Measurements from ENCODE around the gene OR6C2. TPM values are rescaled to one million over a fixed set of nuclear protein-coding genes. Genes with fewer than 3 reads are reported as not detected.
"Not testable (repeated sequence)": the region's sequence is repeated elsewhere in the genome, so short reads cannot be mapped to it uniquely, and the experiment has no call there.

Gene OR6C2
- total RNA-seq, result not detected in 2 replicates
- long read RNA-seq, result 0 reads

GRCh38 chr12:55443776-55444175 lies at the start of gene OR6C2:
TSS of gene OR6C2 (plus strand) at chr12:55444076. CDS start at chr12:55452214, 8,138 bp downstream.
- H3K36me3 Mint-ChIP-seq (ENCODE audit: low read depth), result no peaks in the 10 kb centered on the region
- no peak within 1 kb of the TSS for H3K4me3 Mint-ChIP-seq

GRCh38 chr12:55396326-55396725 lies 47.5 kb upstream of the OR6C2 start:
- no peak overlapping the region for H3K4me3 Mint-ChIP-seq
- no peak for DNase-seq (ENCODE audit: low read depth, low spot score)
- no peak for TF ChIP-seq CTCF (conservative IDR thresholded peaks at IDR 0.05)
- H3K27me3 Mint-ChIP-seq (ENCODE audit: low read depth), result no peaks in the 10 kb centered on the region
- H3K36me3 Mint-ChIP-seq (ENCODE audit: low read depth), result no peaks in the 10 kb centered on the region
- no peak overlapping the region for H3K27ac Mint-ChIP-seq (ENCODE audit: unreplicated experiment)
- no peaks in the 10 kb centered on the region for H3K4me1 Mint-ChIP-seq
- H3K9me3 Mint-ChIP-seq, result no peaks in the 10 kb centered on the region

More at GRCh38 chr12:55443776-55444175, at the start of gene OR6C2:
- TF ChIP-seq CTCF (conservative IDR thresholded peaks at IDR 0.05), result no peak
- Mint-ChIP-seq H3K27ac (ENCODE audit: unreplicated experiment) (no peak within 1 kb of the TSS), H3K4me1 (no peaks in the 10 kb centered on the region), H3K9me3 (peaks cover 11% of the 10 kb centered on the region), H3K27me3 (ENCODE audit: low read depth) (no peaks in the 10 kb centered on the region)
- DNase-seq (ENCODE audit: low read depth, low spot score), result no peak

GRCh38 chr12:55400229-55400628 lies 43.6 kb upstream of the OR6C2 start, which contains the start of gene OR6C65:
TSS of gene OR6C65 (plus strand) at chr12:55400529. CDS start at chr12:55400529, 0 bp downstream.
- no peaks in the 10 kb centered on the region for H3K9me3 Mint-ChIP-seq
- H3K27ac Mint-ChIP-seq (ENCODE audit: unreplicated experiment), result no peak within 1 kb of the TSS
- H3K4me1 Mint-ChIP-seq, result no peaks in the 10 kb centered on the region
- TF ChIP-seq CTCF (conservative IDR thresholded peaks at IDR 0.05), result no peak
- no peak within 1 kb of the TSS for H3K4me3 Mint-ChIP-seq
- DNase-seq (ENCODE audit: low read depth, low spot score), result no peak
- no peaks in the 10 kb centered on the region for H3K27me3 Mint-ChIP-seq (ENCODE audit: low read depth)
- H3K36me3 Mint-ChIP-seq (ENCODE audit: low read depth), result peaks cover 3% of the 10 kb centered on the region

- no peak overlapping the region for H3K27ac Mint-ChIP-seq (ENCODE audit: unreplicated experiment)
- peaks cover 4% of the 10 kb centered on the region for H3K9me3 Mint-ChIP-seq
- DNase-seq (ENCODE audit: low read depth, low spot score), result no peak
- H3K4me3 Mint-ChIP-seq, result no peak overlapping the region
- no peaks in the 10 kb centered on the region for H3K4me1 Mint-ChIP-seq
- no peaks in the 10 kb centered on the region for H3K27me3 Mint-ChIP-seq (ENCODE audit: low read depth)
- peaks cover 6% of the 10 kb centered on the region for H3K36me3 Mint-ChIP-seq (ENCODE audit: low read depth)
- no peak for TF ChIP-seq CTCF (conservative IDR thresholded peaks at IDR 0.05)
These were observed 36.0 kb upstream of the OR6C2 start for GRCh38 chr12:55407866-55408265.

GRCh38 chr12:55409133-55409532 lies 34.7 kb upstream of the OR6C2 start:
- H3K4me3 Mint-ChIP-seq; H3K4me1 Mint-ChIP-seq; H3K36me3 Mint-ChIP-seq (ENCODE audit: low read depth); H3K27me3 Mint-ChIP-seq (ENCODE audit: low read depth); H3K9me3 Mint-ChIP-seq; H3K27ac Mint-ChIP-seq (ENCODE audit: unreplicated experiment); DNase-seq (ENCODE audit: low read depth, low spot score): not testable (repeated sequence)

GRCh38 chr12:55412138-55412537 lies 31.7 kb upstream of the OR6C2 start:
- H3K4me1 Mint-ChIP-seq, result peaks cover 12% of the 10 kb centered on the region
- not testable (repeated sequence) for H3K27ac Mint-ChIP-seq (ENCODE audit: unreplicated experiment)

GRCh38 chr12:55413498-55414388 lies 30.1 kb upstream of the OR6C2 start:
- not testable (repeated sequence) for H3K27me3 Mint-ChIP-seq (ENCODE audit: low read depth); H3K36me3 Mint-ChIP-seq (ENCODE audit: low read depth); H3K27ac Mint-ChIP-seq (ENCODE audit: unreplicated experiment); DNase-seq (ENCODE audit: low read depth, low spot score); H3K9me3 Mint-ChIP-seq; H3K4me3 Mint-ChIP-seq
- peaks cover 12% of the 10 kb centered on the region for H3K4me1 Mint-ChIP-seq

More at GRCh38 chr12:55412138-55412537, 31.7 kb upstream of the OR6C2 start:
- not testable (repeated sequence) for DNase-seq (ENCODE audit: low read depth, low spot score); H3K4me3 Mint-ChIP-seq; H3K36me3 Mint-ChIP-seq (ENCODE audit: low read depth); H3K9me3 Mint-ChIP-seq; H3K27me3 Mint-ChIP-seq (ENCODE audit: low read depth)

- H3K9me3 Mint-ChIP-seq; H3K27me3 Mint-ChIP-seq (ENCODE audit: low read depth); DNase-seq (ENCODE audit: low read depth, low spot score); H3K36me3 Mint-ChIP-seq (ENCODE audit: low read depth); H3K27ac Mint-ChIP-seq (ENCODE audit: unreplicated experiment): not testable (repeated sequence)
- H3K4me1 Mint-ChIP-seq, result peaks cover 12% of the 10 kb centered on the region
- peak overlapping the region; percentile 65 for H3K4me3 Mint-ChIP-seq
These were observed 29.5 kb upstream of the OR6C2 start for GRCh38 chr12:55414396-55414823.

- Mint-ChIP-seq H3K27ac (ENCODE audit: unreplicated experiment) (peak overlapping the region; percentile 50), H3K4me1 (peaks cover 12% of the 10 kb centered on the region), H3K4me3 (peak overlapping the region; percentile 83)
- not testable (repeated sequence) for H3K9me3 Mint-ChIP-seq; DNase-seq (ENCODE audit: low read depth, low spot score); H3K27me3 Mint-ChIP-seq (ENCODE audit: low read depth); H3K36me3 Mint-ChIP-seq (ENCODE audit: low read depth)
These were observed 29.0 kb upstream of the OR6C2 start for GRCh38 chr12:55414889-55415288.

All from neural crest cell (in vitro differentiated cells).